Subcutaneous adipose tissue (tissue), 4 donors: Measurements from ENCODE around the gene MAP7D2. TPM values are rescaled to one million over a fixed set of nuclear protein-coding genes. Genes with fewer than 3 reads are reported as not detected.

Source experiments
- small RNA-seq: library from RNA; depleted of rRNA; stranded (forward); fragments of <200 nt; gene quantifications from one replicate; pipeline ENCODE3, GENCODE V24; 2016
- total RNA-seq, 4 donors: library from RNA; depleted of rRNA; stranded (reverse); fragments of >200 nt; gene quantifications; one replicate each; pipeline ENCODE4 v1.1.0, GENCODE V29; 2016
- TF ChIP-seq, protein P1 (sequence below): fragments of 450-650 bp; IDR thresholded peaks from one replicate; pipeline ENCODE4 v1.5.1; 2016; ENCODE audit warnings: low read depth, mild to moderate bottlenecking, control low read depth, antibody characterized with exemption, moderate library complexity

MAP7D2 gene
- total RNA-seq, 4 donors from 2014 or later, result 0.33 to 0.44 (median 0.36) TPM

- TF ChIP-seq, protein P1, sequence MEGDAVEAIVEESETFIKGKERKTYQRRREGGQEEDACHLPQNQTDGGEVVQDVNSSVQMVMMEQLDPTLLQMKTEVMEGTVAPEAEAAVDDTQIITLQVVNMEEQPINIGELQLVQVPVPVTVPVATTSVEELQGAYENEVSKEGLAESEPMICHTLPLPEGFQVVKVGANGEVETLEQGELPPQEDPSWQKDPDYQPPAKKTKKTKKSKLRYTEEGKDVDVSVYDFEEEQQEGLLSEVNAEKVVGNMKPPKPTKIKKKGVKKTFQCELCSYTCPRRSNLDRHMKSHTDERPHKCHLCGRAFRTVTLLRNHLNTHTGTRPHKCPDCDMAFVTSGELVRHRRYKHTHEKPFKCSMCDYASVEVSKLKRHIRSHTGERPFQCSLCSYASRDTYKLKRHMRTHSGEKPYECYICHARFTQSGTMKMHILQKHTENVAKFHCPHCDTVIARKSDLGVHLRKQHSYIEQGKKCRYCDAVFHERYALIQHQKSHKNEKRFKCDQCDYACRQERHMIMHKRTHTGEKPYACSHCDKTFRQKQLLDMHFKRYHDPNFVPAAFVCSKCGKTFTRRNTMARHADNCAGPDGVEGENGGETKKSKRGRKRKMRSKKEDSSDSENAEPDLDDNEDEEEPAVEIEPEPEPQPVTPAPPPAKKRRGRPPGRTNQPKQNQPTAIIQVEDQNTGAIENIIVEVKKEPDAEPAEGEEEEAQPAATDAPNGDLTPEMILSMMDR, result no peak
These were observed 150.7 kb downstream of the MAP7D2 start for GRCh38 chrX:19966056-19966455.

- TF ChIP-seq, protein P1, result no peak
These were observed 152.5 kb downstream of the MAP7D2 start for GRCh38 chrX:19964017-19964710.

- TF ChIP-seq, protein P1, result no peak
These were observed 155.8 kb downstream of the MAP7D2 start for GRCh38 chrX:19960913-19961312.

DNA sequence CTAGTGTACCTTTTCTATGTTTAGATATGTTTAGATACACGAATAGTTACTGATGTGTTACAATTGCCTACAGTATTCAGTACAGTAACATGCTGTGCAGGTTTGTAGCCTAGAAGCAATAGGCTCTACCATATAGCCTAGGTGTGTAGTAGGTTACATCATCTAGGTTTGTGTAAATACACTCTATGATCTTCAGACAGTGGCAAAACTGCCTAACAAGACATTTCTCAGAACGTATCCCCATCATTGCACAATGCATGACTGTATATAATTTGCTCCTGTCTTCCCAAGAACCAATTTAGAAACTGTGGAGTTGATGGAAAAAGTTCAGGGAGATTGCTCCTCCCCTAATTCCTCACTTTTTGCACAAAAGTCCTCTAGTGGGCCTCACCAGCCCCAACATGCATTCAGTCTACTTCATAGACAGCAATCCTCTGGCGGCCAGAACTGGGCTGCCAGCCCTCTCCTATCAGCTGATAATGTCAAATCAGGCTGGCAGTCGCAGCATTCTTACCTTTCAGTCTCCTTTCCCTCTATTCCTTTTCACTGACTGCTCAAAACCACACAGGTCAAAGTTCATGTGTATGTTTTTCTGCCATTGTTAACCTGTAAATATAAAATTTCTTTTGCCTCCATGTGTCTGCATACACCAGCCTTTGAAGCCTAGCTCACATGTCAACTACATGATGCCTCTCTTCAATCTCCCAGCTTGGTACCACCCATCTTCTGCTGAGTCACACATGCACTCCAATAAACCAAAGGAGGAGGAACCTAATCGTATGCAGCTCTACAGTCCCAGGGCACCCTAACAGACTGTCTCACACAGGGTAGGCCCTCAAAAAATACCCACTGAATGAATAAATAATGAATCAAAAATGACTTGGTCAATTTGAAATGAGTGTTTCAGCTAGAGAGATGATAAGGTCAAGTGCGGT lies 157.9 kb downstream of the MAP7D2 start:
- TF ChIP-seq, protein P1, result no peak

DNA sequence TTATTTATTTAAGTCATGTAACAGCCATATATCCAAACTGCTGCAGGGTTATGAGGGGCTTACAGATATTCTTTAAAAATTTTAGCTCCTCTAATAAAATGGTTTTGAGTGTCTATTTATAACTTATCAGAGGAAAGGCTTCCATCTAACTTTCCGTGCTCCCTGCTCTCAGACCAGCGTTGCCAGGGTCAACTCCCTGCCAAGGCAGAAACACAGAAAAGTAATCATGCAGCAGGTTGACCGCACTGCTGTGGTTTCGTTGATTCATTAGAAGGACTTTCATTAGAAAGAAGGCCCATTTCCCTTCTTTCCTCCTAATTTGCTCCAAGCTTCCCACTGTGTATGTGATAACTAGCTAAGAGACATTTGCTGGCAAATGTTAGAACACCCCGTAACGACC lies 159.8 kb downstream of the MAP7D2 start:
- TF ChIP-seq, protein P1, result no peak

Small RNA genes lying within 50 kb of the gene (small RNA-seq; reads per million reads assigned to genes)
- gene MIR23C (0.49 reads per million), gene RF00019 (0.49 reads per million), gene RF00493 (61.9 reads per million, percentile 97 among the genes with 10 or more reads in this experiment), gene RF00494 (not detected)

Other genes starting within 250 kb of the MAP7D2 start
- 100 to 1,000 TPM in 2 of 4 donors, 10 to 100 TPM in 2; 39.6 to 115 (median 73.8) TPM for gene SH3KBP1, start 229.3 kb downstream of the MAP7D2 start, total RNA-seq
- 10 to 100 TPM; 14.4 to 26.2 (median 19.2) TPM for gene BCLAF3, start 125.8 kb downstream of the MAP7D2 start, total RNA-seq
- 10 to 100 TPM; 37.0 to 99.6 (median 47.9) TPM for gene EIF1AX, start 24.9 kb upstream of the MAP7D2 start, total RNA-seq
- gene RPS6KA3, start 150.0 kb upstream of the MAP7D2 start, total RNA-seq, result 10 to 100 TPM; 35.9 to 53.6 (median 42.8) TPM